Skeletal muscle satellite cell (primary cell): ENCODE results near the gene CSRNP3.

Experiments used
- H3K27me3 ChIP-seq: 2 replicates; pipeline ENCODE4 v1.7.0; 2013; ENCODE audit warnings: low read length; ENCODE audit not compliant: control insufficient read depth, insufficient read depth
- H3K36me3 ChIP-seq: 2 replicates; pipeline ENCODE4 v1.7.0; 2013; ENCODE audit warnings: mild to moderate bottlenecking, control low read depth, low read length; ENCODE audit not compliant: insufficient read depth
- H3K4me1 ChIP-seq: 2 replicates; pipeline ENCODE4 v1.7.0; 2013; ENCODE audit warnings: low read length; ENCODE audit not compliant: control insufficient read depth, insufficient read depth
- H3K4me2 ChIP-seq: 2 replicates; pipeline ENCODE4 v1.7.0; 2013; ENCODE audit warnings: mild to moderate bottlenecking, low read length
- H3K4me3 ChIP-seq: 2 replicates; pipeline ENCODE4 v1.7.0; 2013; ENCODE audit warnings: low read length
- H3K9ac ChIP-seq: 2 replicates; pipeline ENCODE4 v1.7.0; 2013; ENCODE audit warnings: mild to moderate bottlenecking, low read depth, low read length, moderate library complexity
- H3K9me3 ChIP-seq: replicated peaks from 2 replicates; pipeline ENCODE4 v1.7.0; 2013; ENCODE audit warnings: mild to moderate bottlenecking, control low read depth, low read length

Gene CSRNP3

GRCh38 chr2:165472922-165473321 lies 3.4 kb downstream of the CSRNP3 start:
- H3K9ac ChIP-seq, result no peak overlapping the region
- no peaks in the 10 kb centered on the region for H3K4me1 ChIP-seq
- no peaks in the 10 kb centered on the region for H3K27me3 ChIP-seq
- no peaks in the 10 kb centered on the region for H3K36me3 ChIP-seq
- no peak overlapping the region for H3K4me3 ChIP-seq
- no peak overlapping the region for H3K4me2 ChIP-seq
- H3K9me3 ChIP-seq, result no peaks in the 10 kb centered on the region

DNA sequence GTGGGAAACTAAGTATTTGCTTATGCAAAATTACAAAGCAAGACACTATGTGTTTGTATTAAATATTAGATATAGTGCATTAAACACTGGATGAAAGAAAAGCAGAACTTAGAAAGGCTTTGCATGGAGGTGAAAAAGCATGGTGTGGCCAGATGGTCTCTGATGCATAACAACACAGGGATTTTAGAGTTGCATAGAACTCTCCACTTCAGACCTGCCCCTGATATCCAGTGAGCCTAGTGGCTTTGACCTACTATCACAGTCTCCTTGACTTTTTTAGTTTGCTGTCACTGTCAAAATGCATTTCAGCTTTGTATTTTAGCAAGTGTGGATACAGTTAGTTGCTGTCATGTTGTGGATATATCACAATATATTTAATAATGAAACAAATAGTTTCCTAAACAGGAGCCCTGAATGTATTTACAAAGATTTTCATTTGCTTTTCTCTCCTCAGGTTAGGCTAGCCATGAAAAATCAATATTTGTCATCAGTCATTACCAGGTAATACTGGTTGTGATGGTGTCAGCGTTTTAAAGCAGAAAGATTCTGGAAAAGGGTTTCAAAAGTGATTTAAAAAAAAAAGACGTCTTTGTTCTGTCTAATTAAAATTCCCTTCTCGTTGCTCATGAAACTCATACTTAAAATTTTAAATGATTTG lies 5.2 kb downstream of the CSRNP3 start:
- no peaks in the 10 kb centered on the region for H3K36me3 ChIP-seq
- no peaks in the 10 kb centered on the region for H3K27me3 ChIP-seq
- H3K4me2 ChIP-seq, result no peak overlapping the region
- no peaks in the 10 kb centered on the region for H3K9me3 ChIP-seq
- H3K4me1 ChIP-seq, result no peaks in the 10 kb centered on the region
- no peak overlapping the region for H3K9ac ChIP-seq
- H3K4me3 ChIP-seq, result no peak overlapping the region

GRCh38 chr2:165475277-165476004 lies 5.9 kb downstream of the CSRNP3 start:
- Histone ChIP-seq H3K36me3 (no peaks in the 10 kb centered on the region), H3K4me1 (no peaks in the 10 kb centered on the region), H3K9me3 (no peaks in the 10 kb centered on the region), H3K27me3 (no peaks in the 10 kb centered on the region), H3K9ac (no peak overlapping the region), H3K4me2 (no peak overlapping the region), H3K4me3 (no peak overlapping the region)

- no peak overlapping the region for H3K4me3 ChIP-seq
- no peaks in the 10 kb centered on the region for H3K27me3 ChIP-seq
- no peak overlapping the region for H3K4me2 ChIP-seq
- no peaks in the 10 kb centered on the region for H3K36me3 ChIP-seq
- no peak overlapping the region for H3K9ac ChIP-seq
- no peaks in the 10 kb centered on the region for H3K9me3 ChIP-seq
- H3K4me1 ChIP-seq, result no peaks in the 10 kb centered on the region
These were observed 10.4 kb downstream of the CSRNP3 start for GRCh38 chr2:165479856-165480255.

DNA sequence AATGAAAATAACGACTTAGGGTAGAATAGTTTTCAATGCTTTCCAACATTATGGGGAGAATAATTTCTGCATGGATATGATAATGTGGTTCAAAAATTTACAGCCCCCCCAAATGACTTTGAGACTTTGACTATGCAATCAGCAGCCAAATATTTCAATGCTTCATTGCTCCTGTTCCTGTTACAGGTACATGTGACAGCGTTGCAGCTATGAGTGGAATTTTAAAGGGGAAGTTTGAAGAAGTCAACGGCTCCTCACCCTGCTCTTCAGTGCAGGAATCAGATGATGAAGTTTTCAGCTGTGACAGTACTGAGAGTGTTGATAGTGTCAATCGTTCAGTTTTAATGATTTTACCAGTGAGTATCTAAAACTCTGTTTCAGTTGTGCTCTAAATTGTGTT lies 25.1 kb downstream of the CSRNP3 start:
- Histone ChIP-seq H3K4me3 (no peak overlapping the region), H3K27me3 (no peaks in the 10 kb centered on the region), H3K9me3 (no peaks in the 10 kb centered on the region), H3K9ac (no peak overlapping the region), H3K4me2 (no peak overlapping the region), H3K36me3 (no peaks in the 10 kb centered on the region), H3K4me1 (no peaks in the 10 kb centered on the region)

DNA sequence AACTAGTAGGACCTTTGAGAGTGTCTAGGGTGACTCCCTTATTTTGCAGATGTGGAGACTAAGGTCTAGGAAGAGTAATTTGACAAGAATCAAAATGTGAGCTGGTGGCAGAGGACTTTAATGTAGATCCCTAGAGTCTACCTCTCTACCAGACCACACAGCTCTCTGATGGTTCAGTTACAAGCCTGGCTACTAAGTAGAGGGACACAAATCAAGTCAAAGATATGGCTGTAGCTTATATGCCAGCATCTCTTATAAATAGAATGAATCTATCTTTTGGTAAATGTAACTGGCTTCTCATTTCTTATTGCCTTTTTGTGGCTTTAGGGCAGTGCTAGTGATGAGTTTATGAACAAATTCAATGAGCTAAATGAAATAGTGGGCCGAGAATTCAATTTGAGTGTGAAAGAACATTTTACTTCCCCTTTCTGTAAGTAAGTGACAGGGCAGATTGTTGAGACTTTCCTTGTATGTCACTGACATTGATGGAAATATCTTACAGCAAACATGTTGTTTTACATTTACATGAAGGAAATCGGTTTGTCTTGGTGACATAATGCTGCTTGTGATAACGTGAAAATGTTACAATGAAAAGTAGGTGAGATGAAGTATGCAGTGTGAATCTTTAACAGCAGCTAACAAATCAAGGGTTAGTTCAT lies 28.3 kb downstream of the CSRNP3 start:
- Histone ChIP-seq H3K9ac (no peak overlapping the region), H3K36me3 (no peaks in the 10 kb centered on the region), H3K27me3 (no peaks in the 10 kb centered on the region), H3K4me2 (no peak overlapping the region), H3K9me3 (no peaks in the 10 kb centered on the region), H3K4me3 (no peak overlapping the region), H3K4me1 (no peaks in the 10 kb centered on the region)

DNA sequence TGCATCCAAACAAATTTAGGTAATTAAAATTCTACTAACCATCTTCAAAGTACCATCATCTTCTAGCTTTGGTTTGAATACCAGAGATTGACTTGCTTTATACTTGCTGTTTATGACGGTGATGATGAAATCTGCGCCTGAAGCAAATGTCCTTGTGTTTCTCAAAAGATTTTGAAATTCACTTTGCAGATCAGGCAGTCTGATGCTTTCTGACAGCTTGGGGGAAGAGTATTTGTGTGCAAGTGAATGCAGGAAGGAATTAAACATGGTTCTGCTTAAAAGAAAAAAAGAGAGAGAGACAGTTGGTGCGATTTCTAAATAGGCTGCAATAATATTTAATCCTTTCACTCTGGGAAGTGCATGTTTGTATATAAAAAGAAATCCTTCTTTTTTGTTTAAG lies 29.6 kb downstream of the CSRNP3 start:
- H3K4me3 ChIP-seq, result no peak overlapping the region
- H3K4me2 ChIP-seq, result no peak overlapping the region
- H3K36me3 ChIP-seq, result no peaks in the 10 kb centered on the region
- H3K9ac ChIP-seq, result no peak overlapping the region
- H3K27me3 ChIP-seq, result no peaks in the 10 kb centered on the region
- H3K4me1 ChIP-seq, result no peaks in the 10 kb centered on the region
- H3K9me3 ChIP-seq, result no peaks in the 10 kb centered on the region

GRCh38 chr2:165500001-165500400 lies 30.5 kb downstream of the CSRNP3 start:
- Histone ChIP-seq H3K4me2 (no peak overlapping the region), H3K36me3 (no peaks in the 10 kb centered on the region), H3K4me3 (no peak overlapping the region), H3K27me3 (no peaks in the 10 kb centered on the region), H3K9me3 (no peaks in the 10 kb centered on the region), H3K4me1 (no peaks in the 10 kb centered on the region), H3K9ac (no peak overlapping the region)

DNA sequence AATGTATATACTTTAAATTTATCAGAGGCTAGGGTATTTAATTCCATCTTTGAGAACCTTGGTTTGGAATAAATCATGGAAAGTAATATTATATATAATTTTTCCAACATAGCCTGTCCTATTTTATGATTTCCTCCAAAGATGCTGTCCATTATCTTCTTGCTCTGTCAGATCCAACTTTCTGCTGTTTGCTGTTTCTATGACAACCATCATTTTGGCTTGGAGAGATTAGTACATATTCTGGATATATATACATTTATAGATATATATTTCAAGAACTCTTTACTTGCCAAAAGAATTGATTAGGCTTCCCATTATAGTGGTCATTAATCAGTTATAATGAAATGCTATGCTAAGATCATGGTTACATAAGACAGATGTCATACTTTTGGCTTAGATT lies 31.3 kb downstream of the CSRNP3 start:
- Histone ChIP-seq H3K4me3 (no peak overlapping the region), H3K9me3 (no peaks in the 10 kb centered on the region), H3K4me2 (no peak overlapping the region), H3K27me3 (no peaks in the 10 kb centered on the region), H3K36me3 (no peaks in the 10 kb centered on the region), H3K4me1 (no peaks in the 10 kb centered on the region), H3K9ac (no peak overlapping the region)

DNA sequence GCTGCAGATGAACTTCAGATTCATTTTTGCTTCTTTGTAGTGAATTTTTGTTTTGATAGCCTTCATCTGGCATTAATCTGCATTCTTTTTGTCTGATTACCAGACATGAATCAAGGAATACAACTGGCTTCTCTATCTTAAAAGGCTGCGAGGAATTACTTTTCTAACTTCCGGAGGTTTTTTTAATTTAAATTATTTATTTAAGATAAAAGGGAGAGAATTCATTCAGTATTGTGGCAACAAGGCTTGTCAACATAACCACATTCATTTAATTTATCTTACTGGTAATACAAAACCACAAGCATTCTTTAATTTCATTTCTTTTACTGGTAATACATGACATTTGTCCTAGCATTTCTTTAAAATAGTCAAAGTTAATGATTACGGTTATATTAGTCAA lies 36.0 kb downstream of the CSRNP3 start:
- Histone ChIP-seq H3K9me3 (no peaks in the 10 kb centered on the region), H3K27me3 (no peaks in the 10 kb centered on the region), H3K4me1 (no peaks in the 10 kb centered on the region), H3K9ac (no peak overlapping the region), H3K4me3 (no peak overlapping the region), H3K36me3 (no peaks in the 10 kb centered on the region), H3K4me2 (no peak overlapping the region)

GRCh38 chr2:165508927-165509326 lies 39.4 kb downstream of the CSRNP3 start:
- Histone ChIP-seq H3K4me1 (no peaks in the 10 kb centered on the region), H3K4me3 (no peak overlapping the region), H3K4me2 (no peak overlapping the region), H3K27me3 (no peaks in the 10 kb centered on the region), H3K36me3 (no peaks in the 10 kb centered on the region), H3K9ac (no peak overlapping the region), H3K9me3 (no peaks in the 10 kb centered on the region)

GRCh38 chr2:165513479-165513878 lies 44.0 kb downstream of the CSRNP3 start:
- Histone ChIP-seq H3K27me3 (no peaks in the 10 kb centered on the region), H3K9ac (no peak overlapping the region), H3K4me2 (no peak overlapping the region), H3K4me1 (no peaks in the 10 kb centered on the region), H3K4me3 (no peak overlapping the region), H3K36me3 (no peaks in the 10 kb centered on the region), H3K9me3 (no peaks in the 10 kb centered on the region)
